EL (cell line): ENCODE results near the gene NDUFB4.
A peak's percentile ranks its signal among the peaks of the same experiment; 100 is the strongest.

Experiments used
- DNase-seq: peaks from one replicate; pipeline ENCODE4 v3.0.0-alpha.2; 2016

The NDUFB4 gene

DNA sequence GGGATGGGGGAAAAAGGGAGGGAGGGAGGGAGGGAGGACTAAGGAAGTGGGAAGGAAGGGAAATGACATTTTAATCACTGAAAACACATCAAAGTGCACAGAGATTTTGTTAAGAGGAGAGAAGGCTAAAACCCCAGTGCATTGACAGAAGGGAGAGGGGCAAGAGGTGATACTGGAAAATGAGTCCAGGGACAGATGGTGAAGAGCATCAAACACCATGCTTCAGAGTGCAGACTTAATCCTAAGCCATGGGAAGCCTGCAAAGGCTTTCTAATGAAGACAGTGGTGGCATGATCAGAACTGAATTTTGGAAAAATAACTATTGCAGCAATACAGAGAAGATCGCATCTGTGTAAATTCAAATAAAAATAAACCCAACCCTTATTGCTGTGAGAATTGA lies 44.1 kb downstream of the NDUFB4 start:
- no peak for DNase-seq

DNA sequence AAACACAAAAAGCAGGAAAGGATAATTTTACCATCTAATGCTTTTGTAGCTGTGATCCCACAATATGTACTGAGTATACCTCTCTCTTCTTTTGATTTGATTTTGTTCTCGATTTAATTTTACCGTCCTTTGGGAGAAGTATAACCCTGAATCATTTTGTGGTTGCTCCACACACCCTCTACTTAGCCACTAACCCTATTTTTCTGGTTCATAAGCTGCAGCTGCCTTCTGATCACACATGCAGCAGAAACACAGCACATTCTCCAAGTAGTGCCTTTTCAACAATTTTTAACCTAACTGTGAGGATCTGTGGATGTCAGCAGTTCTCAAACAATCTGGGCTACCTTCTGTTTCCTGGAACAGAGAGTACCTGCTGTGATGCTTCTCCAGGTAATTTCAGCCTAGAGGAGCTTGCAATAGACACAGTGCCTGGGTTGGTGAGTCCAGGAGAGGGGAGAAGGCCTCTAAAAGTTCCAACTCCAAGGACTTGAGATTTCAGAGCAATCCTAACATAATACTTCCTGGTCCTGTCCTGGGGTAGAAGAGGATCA lies 45.6 kb downstream of the NDUFB4 start:
- no peak for DNase-seq

DNA sequence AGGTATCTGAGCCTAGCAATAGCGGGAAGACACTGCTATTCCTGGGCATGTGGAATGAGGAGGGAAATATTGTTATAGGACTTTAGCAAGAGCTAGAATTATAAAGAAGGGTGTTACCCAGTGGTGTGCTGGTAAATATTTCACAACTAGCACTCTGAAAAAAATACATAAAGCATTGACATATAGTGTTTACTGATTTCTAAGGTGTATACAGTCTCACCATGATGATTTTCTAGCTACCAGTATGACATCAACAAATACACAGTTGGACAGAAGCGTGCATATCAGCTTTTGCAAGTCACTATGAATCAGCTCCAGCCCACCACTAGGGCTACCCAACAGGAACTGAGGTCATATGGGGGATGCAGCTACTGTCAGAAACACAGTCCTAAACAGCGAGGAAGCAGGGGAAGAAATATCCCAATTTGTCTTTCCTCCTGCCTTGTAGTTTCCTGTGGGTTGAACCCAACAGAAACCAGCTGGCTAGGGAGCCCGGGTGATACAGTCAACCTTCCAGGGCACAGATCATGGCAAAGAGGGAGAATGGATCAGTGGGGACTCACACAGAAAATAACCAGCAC lies 46.3 kb downstream of the NDUFB4 start:
- DNase-seq, result peak; percentile 69

DNA sequence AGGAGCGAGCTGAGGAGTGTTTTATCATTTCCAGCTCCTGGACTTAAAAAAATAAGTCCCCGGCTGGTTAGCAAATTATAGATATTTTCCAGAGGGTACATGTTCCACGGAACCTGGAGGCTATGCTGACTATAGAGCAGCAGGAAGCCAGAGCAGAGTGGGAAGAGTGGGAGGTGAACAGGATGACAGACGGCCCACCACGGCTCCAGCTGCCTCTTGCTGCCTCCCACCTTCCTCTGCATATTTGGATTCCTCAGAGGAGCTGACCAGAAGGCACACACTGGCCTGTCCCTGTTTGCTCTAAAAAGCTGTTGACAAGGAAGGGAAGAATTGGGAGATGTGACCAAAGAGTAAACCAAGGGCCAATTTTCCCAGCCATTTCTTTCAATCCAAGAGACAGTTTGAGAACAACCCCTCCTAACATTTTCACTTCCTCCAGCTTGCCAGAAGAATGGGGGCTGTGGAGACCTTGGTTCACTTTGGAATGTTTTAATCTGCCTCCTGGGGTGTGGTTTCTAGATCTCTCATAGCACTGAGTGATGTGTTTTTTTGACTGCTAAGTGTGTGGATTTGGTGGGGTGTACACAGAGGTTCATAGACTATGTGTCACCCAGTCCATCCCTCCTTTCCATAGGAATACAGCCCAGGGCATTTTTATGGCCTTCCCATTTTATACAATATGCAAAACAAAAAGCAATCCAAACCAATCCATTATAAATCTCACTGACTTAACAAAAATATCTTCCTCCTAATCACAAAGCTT lies 49.1 kb downstream of the NDUFB4 start:
- peak; percentile 21 for DNase-seq

DNA sequence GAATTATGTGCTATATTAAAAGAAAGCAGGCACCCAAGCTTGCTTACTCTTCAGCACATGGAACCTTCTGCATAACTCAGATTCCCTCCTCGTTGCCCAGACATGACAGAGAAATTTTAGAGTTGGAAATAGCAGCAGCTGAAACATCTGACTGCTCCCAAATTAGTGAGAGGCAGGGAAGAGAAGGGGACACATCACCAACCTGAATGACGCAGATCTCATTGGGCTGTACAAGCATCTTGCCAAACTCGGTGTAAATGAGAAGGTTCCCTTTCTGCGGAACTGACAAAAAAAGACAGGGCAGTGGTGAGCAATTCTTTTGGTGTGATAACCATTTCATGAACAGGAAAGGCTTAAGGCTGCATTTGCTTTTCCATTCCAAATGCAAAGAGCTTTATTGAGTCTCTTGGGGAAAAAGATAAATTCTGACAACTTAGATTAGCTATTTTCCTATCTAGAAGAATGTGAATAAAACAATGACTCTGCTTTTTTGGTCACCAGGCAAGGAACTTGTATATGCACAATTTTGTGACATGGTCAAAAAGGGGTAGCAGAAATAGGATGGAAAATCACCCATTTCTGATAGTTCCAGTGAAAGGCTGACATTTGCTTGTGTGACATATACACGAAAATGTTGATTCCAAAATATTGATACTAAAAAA lies 50.8 kb downstream of the NDUFB4 start:
- DNase-seq, result no peak

DNA sequence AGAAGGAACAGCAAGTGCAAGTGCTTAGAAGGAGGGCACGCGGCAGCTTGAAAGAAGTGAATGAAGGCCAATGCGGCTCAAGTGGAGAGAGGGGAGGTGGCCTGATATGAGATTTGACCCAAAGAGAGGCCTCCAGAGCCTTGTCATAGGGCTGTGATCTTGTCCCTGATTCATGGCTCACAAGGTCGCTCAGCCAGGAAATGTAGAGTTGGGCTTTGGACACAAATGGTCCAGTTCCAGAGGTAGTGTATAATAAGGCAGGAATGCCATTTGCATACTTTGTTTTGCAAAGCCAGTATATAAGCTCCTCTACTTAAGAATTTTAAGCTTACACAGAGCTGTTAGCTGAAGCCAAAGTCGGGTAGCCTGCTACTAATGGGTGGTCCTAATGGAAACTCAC lies 52.2 kb downstream of the NDUFB4 start:
- DNase-seq, result peak; percentile 22

DNA sequence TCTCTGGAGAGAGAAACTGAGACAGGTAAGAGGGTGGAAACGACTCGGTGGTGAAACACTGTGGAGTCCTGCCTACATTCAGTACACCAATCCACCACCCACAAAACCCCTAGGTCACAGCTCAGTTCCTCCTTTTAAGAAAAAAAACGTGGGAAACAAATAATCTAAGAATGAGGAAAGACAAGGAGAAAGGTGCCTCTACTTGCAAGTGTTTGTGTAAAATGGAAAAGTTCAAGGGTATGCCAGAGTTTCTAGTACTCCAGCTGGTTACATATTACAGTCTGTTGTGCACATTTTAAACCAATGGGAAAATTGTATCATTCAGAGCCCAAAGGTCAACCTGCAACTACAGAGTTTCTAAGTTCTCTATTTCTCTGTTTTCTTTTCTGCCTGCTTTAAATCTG lies 53.7 kb downstream of the NDUFB4 start:
- no peak for DNase-seq

DNA sequence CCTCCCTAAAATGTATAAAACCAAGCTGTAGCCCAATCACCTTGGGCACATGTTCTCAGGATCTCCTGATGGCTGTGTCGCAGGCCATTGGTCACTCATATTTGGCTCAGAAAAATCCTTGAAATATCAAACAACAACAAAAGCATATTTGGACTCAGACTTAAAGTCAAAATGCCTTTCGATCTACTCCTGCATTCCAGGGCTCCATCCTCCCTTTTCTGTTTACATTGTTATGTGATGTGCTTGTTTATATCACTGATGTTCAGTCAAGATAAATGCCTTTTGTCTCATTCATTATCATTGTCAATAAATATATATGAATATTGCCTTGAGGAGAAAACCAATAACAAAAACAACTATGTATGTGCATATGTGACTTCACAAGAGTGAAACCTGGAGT lies 54.2 kb downstream of the NDUFB4 start:
- DNase-seq, result peak; percentile 44
